Stimulated activated memory B cell treated with anti-CD40 and anti-IgM and Interleukin-4, amounts not matched to agents 10 μg/mL and 1 μg/mL and 100 μg/mL, for 72 hours (primary cell): ENCODE data around the gene C10orf53.

Source experiments
- ATAC-seq: fragments of 150-1000 bp; cut with Tn5 transposase; 2 replicates; pipeline ENCODE4 v1.10.0; 2021
- H3K27ac Mint-ChIP-seq: one replicate; pipeline ENCODE4 v1.8.0; 2022; ENCODE audit warnings: mild to moderate bottlenecking, mixed read lengths
- H3K27me3 Mint-ChIP-seq: one replicate; pipeline ENCODE4 v1.8.0; 2022; ENCODE audit warnings: mixed read lengths
- H3K36me3 Mint-ChIP-seq: one replicate; pipeline ENCODE4 v1.8.0; 2022; ENCODE audit warnings: mixed read lengths
- H3K4me1 Mint-ChIP-seq: one replicate; pipeline ENCODE4 v1.8.0; 2022; ENCODE audit warnings: mixed read lengths
- H3K4me3 Mint-ChIP-seq: one replicate; pipeline ENCODE4 v1.8.0; 2022; ENCODE audit warnings: mild to moderate bottlenecking, moderate library complexity, mixed read lengths
- H3K9me3 Mint-ChIP-seq: one replicate; pipeline ENCODE4 v1.8.0; 2022; ENCODE audit warnings: mixed read lengths

The C10orf53 gene

GRCh38 chr10:49746626-49747302, 67.3 kb downstream of the C10orf53 start:
- H3K27ac Mint-ChIP-seq, result no peak overlapping the region
- no peak for ATAC-seq
- peaks cover 6% of the 10 kb centered on the region for H3K9me3 Mint-ChIP-seq
- H3K27me3 Mint-ChIP-seq, result peaks cover 17% of the 10 kb centered on the region
- no peak overlapping the region for H3K4me3 Mint-ChIP-seq
- H3K4me1 Mint-ChIP-seq, result no peaks in the 10 kb centered on the region
- H3K36me3 Mint-ChIP-seq, result no peaks in the 10 kb centered on the region
